HG03442 (cell line): ENCODE results near the gene GJA4.

Experiments used
- ATAC-seq: cut with Tn5 transposase; IDR thresholded peaks from one replicate; pipeline ENCODE4 v1.9.1; 2021; ENCODE audit warnings: mild to moderate bottlenecking, moderate library complexity; ENCODE audit not compliant: unreplicated experiment

Gene GJA4

DNA sequence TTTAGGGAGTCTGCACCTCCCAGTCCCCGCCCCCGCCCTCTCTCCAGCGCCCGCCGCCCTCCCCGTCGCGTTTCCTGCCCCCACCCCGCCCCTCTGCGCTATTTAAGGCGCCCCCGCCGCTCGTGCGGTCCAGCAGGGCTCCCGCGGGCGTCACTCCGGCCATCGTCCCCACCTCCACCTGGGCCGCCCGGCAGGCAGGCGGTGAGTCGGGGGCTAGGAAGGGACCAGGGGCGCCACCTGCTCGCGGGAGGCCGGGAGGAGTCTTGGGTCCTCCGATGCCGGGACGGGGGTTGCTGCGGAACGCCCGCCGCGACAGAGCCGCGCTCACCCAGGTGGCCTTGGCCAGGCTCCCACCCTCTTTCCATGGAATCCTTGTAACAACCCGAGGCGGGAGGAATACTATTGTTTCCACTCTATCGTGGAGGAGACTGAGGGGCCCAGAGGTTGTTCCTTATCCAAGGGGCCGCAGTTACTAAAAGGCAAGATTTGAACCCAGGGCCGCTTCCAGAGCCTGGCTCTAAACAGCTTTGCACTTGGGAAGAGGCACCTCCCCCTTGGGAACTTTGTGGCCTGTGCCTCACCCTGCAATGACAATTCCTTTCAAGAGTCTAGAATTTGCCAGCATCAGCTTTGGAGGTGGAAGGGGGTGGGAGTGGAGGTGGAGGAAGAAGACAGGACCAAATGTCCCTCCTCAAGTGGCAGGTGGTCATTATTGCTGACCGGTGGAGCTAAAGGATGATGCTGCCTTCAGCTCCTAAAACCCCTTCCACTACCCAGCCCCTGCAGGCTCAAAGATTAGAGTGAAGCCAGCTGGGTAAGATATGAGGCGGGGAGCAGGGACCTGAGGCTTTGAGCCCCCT, at the start of gene GJA4:
GJA4 (plus strand) TSS at position 132 of the 860 bp plus-strand sequence. CDS start 1,215 bp downstream, outside the sequence.
- no peak for ATAC-seq

DNA sequence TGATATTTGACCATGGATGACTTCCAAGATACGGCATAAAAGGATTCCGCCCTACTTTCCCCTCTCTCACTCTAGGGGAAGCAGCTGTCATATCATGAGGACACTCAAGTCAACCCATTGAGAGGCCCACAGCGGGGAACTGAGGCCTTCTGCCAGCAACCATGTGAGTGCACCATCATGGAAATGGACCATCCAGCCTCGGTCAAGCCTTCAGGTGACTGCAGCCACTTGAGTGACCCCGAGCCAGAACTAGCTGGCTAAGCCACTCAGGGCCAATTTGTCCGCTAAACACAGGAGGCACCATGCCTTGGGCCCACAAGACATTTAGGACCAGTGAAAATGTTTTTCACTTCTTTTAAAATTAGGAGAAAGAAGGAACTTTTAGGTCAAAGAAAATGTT, 49.0 kb upstream of the GJA4 start:
- no peak for ATAC-seq

DNA sequence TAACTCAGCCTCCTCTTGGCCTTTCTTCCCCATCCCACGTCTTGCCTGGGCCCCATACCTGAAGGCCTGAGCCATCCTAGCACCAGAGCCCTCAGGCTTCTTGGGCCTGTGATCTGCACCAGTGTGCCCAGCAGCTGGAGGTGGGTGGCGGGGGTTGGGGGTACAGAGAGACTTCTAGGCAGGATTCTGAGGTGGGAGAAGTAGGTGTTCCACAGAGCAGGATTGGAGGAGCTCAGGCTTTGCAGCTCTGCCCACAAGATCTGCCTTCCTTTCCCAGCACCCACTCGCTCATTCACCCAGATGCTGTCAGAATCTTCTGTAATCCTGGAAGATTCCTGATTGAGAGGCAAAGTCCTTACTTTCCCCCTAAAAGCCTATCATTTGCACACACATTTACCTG, 47.9 kb upstream of the GJA4 start:
- no peak for ATAC-seq

DNA sequence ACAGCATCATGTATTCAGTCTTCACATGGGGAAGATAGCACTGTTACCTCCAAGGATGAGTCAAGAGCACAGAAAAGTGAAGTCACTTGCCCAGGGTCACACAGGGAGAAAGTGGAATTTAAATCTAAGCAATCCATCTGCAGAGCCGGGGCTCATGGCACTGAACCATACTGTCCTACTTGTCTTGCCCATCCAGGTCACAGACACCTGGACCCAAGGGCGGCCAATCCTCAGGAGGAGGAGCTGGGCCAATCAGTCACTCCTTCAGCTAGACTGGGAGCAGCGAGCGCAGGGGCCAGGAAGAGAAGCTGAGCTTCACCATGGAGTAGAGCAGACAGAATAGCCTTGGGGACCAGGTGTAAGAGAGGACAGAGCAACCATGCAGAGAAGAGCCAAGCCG, 47.1 kb upstream of the GJA4 start:
- no peak for ATAC-seq

DNA sequence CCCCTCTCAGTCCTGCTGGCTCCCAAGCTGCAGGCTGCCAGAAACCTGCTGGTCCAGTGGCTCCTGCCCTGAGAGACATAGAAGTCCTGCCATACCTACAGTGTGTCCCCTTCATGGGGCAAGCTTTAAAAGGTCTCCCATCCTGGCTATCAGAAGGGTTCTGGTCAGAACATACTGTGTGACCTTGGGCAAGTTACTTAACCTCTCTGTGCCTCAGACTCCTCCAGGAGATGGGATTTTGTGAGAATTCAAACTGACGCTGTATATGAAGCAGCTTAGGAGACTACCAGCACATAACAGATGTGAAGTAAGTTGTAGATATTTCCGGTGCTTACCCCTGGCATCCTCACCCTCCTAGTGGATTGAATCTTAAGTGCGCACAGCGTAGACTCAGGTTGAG, 46.7 kb upstream of the GJA4 start:
- no peak for ATAC-seq

DNA sequence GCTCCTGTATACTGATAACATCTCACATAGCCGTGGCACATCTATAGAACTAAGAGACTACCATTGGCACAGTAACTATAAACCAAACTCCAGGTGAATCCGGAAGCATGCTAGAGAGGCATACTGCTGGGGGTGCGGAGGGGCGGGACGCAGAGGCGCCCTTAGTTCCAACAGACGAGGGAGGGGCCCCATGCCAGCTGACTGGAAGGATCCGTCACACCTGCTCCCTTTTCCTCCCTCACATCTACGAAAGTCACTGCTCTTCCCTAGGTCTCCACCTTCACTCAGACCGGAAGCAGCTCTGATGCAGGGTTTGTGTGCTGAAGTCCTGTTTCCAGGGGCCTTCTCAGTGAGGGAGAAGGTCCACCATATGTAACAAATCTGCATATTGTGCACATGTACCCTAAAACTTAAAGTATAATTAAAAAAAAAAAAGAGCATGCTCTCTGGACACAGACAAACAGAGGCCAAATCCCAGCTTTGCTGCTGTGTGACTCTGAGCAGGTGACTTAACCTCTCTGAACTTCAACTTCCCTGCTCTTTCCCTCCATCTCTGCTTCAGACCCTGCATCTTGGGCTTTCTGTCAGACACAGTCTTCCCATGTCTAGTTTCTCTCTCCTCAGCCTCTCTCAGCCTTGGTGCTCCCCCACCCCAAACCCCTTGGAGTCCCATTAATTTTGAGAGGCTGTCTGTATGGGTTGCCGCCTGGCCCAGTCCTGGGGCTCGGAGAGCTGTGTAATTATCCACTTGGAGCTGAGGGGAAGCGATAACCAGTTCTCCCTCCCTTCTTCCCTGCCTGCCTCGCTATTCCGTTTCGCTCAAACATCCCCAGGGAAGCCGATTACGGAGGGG, 45.8 kb upstream of the GJA4 start:
- ATAC-seq: no peak

DNA sequence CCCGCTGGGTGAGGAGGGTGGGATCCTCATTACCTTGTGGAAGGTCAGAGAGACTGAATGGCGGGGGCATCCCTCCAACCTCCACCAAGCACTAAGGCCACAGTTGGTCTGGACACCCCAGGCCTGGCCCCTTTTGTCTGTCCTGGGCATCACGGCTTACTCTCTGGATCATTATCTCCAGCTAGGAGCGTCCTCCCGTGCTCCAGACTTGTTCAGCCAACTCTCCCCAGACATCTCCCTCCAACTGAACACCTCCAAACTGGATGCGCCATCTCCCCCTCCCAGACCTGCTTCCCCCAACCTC, 45.2 kb upstream of the GJA4 start:
- ATAC-seq: no peak

DNA sequence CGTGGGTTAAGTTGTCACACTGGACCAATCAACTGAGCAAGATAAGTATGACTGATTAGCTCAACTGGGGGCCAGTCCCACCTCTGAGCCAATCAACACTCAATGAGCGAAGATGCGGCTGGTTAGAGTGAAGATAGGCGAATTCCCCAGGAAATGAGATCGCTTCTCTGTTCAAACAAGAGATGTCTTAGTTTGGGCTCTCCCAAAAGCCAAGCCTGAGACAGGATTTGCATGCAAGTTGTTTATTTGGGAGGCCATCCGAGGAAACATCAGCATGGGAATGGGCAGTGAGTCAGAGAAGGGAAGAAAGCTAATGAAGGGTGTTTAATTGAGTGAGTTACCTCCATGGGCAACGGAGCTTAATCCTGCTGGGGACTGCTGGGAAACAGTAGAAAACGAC, 42.8 kb upstream of the GJA4 start:
- no peak for ATAC-seq

DNA sequence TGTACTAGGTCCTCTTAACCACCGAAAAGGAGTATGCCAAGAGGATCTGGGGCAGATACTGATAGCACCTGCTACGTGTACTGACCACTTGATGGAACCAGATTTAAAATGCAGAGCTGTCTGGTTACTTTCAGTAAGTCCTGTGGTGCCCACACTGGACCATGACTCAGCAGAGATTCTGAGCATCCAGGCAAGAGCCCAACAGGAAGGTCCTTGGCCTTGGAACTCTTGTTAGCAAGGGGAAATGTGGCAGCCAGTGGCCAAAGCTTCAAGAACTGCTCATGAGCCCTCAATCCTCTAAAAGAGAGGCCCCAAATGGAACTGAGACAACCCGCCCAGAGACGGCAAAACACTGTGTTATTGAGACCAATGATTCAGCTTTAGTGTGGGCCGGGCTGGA, 42.2 kb upstream of the GJA4 start:
- no peak for ATAC-seq

DNA sequence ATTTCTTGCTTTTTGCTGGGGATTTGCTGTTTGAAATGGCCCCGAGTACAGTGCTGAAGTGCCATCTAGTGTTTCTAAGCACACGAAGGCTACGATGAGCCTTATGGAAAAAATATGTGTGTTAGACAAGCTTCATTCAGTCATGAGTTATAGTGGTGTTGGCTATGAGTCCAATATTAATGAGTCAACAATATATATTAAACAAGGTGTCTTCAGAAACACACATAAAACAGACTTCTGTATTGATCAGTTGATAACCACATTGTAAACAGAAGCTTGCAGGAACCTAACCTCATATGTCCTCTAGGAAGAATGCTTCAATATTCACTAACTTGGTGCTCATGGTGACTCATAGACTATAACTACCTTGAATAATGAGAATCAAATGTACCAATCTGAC, 39.6 kb upstream of the GJA4 start:
- ATAC-seq: no peak

DNA sequence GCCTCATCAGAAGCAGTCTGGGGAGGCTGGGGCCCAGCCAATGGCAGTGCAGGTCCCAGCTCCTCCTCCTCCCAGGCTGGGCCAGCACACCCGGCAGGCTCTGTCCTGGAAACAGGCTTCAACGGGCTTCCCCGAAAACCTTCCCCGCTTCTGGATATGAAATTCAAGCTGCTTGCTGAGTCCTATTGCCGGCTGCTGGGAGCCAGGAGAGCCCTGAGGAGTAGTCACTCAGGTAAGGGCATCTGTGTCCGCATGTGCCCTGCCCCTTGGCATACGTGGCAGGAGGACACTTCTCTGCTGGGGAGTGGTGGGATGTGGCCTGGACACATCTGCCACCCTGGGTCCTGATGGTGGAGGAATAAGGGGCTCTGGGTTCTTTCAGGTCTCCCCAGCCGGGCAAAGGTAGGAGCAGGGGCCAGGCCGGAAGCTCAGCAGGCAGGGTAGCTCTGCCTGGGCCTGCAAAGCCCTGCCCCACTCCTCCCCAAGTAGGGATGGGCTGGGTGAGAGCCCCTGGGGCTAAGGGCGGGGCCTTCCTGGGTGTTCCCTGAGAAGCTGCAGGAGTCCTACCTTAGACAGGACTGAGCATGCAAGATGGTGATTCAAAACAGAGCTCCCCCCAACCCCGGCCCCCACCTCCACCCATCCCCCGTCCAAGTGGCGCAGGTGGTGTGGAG, 37.7 kb upstream of the GJA4 start, which contains the start of gene GJB5:
GJB5 (plus strand) TSS at position 84 of the 674 bp plus-strand sequence. CDS start 2,284 bp downstream, outside the sequence.
- ATAC-seq: no peak

DNA sequence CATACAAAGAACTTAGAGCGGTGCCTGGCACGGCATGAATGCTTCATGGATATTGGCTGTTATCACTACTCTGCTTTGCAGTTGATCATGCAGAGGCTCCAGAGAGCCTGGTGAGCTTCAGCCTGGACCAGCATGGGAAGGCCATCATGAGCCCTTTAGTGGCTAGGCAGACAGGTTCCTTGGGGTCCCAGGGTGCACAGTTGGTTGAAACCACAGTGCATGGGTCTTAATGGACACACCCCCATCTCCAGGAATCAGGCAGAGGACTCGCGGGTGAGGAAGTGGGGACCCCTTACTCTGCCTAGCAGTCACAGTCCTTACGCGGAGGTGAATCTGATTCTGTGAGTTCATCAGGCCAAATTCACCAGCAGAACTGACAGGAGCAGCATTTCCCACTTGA, 36.8 kb upstream of the GJA4 start:
- no peak for ATAC-seq

DNA sequence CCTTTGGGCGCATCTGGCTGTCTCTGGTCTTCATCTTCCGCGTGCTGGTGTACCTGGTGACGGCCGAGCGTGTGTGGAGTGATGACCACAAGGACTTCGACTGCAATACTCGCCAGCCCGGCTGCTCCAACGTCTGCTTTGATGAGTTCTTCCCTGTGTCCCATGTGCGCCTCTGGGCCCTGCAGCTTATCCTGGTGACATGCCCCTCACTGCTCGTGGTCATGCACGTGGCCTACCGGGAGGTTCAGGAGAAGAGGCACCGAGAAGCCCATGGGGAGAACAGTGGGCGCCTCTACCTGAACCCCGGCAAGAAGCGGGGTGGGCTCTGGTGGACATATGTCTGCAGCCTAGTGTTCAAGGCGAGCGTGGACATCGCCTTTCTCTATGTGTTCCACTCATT, 35.4 kb upstream of the GJA4 start:
- no peak for ATAC-seq

DNA sequence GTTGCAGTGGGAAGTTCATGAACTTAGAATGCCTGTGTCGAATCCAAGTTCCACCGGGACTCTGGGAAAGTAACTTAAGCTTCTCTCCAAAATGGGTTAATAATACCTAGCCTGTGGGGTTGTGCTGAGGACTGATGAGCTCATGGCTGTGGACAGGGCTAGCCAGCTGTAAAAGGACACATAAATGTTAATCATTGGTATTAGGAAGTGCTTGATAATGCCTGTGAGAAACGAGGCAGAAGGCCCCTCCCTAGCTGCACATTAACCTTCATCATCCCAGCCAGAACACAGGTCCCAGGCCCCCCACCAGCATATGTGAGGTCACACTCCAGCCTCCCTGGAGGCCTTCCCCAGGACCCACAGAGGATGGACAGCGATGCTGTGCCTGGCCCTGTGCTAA, 34.0 kb upstream of the GJA4 start:
- ATAC-seq: no peak

DNA sequence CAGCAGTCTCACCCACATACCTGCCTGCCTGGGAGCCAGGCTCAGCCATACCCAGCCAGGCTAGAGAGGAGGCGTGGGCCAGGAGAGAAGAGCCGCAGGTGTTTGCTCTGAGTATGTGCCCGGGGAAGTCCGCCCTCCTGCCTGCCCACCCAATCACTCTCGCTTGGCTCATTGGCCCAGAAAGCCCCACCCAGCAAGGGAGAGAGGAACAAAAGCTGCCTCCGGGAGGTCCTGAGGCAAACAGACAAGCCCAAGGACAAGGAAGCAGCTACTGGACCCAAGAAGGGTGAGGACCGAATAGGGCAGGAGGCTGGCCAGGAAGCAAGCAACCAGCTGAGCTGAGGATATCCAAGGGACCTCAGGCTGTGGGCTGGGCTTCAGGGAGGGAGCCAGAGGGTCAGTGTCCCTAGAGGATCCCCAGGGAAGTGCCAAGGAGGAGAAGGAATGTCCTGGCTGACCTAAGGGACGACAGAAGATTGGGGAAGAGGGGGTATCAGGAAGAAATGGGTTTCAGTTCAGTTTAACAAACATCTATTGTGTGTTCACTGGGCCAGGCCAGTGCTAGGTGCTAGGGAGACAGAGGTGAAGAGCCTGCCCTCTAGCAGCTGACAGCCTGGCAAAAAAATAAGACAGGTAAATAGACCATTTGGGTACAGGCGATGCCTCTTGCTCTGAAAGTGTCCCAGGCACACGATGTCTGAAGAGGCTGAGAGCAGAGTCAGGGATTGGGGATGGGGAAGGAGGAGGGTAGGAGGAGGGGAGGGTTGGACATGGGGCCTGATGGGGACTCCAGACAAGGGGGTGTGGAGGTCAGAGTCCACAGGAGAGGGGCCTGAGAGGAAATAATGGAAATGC, 33.1 kb upstream of the GJA4 start, which contains the start of gene GJB4:
GJB4 (plus strand) TSS at position 238 of the 855 bp plus-strand sequence. CDS start 1,515 bp downstream, outside the sequence.
- no peak for ATAC-seq

DNA sequence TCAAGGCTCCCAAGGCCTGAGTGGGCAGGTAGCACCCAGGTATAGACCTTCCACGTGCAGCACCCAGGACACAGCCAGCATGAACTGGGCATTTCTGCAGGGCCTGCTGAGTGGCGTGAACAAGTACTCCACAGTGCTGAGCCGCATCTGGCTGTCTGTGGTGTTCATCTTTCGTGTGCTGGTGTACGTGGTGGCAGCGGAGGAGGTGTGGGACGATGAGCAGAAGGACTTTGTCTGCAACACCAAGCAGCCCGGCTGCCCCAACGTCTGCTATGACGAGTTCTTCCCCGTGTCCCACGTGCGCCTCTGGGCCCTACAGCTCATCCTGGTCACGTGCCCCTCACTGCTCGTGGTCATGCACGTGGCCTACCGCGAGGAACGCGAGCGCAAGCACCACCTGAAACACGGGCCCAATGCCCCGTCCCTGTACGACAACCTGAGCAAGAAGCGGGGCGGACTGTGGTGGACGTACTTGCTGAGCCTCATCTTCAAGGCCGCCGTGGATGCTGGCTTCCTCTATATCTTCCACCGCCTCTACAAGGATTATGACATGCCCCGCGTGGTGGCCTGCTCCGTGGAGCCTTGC, 31.5 kb upstream of the GJA4 start:
- no peak for ATAC-seq

DNA sequence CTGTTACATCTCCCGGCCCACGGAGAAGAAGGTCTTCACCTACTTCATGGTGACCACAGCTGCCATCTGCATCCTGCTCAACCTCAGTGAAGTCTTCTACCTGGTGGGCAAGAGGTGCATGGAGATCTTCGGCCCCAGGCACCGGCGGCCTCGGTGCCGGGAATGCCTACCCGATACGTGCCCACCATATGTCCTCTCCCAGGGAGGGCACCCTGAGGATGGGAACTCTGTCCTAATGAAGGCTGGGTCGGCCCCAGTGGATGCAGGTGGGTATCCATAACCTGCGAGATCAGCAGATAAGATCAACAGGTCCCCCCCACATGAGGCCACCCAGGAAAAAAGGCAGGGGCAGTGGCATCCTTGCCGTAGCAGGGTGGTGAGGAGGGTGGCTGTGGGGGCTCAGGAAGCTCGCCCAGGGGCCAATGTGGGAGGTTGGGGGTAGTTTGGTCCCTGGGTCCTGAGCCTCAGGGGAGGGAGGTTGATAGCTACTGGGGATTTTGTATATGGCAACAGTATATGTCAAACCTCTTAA, 31.0 kb upstream of the GJA4 start:
- no peak for ATAC-seq

DNA sequence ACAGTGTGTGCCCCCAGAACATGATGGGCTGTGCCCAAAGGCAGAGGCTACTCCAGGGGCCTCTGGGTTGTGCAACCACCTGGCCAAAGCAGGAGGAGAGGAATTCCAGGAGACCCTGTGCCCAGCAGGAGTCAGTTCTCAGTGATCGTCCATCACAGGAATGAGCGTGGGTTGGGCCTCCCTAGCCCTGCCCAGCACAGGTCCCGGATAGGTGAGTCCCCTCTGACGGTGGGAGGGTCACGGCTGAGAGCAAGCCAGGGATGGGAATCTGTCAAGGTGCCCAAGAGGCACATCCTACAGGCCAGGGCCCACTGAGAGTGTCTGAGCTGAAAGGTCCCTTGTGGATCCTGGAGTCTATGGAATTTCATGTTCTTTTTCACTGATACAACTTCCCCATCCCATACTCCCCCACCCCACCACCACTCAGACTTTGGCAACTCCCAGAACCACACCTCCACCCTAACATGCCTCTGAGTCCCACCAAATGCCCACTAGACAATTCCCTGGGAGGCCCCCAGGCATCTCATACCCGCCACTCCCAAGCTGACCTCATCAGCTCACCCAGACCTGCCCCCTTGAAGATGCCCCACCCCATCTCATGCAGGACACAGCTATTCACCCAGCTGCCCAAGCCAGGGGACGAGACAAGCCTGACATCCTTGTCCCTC, 30.2 kb upstream of the GJA4 start:
- no peak for ATAC-seq

DNA sequence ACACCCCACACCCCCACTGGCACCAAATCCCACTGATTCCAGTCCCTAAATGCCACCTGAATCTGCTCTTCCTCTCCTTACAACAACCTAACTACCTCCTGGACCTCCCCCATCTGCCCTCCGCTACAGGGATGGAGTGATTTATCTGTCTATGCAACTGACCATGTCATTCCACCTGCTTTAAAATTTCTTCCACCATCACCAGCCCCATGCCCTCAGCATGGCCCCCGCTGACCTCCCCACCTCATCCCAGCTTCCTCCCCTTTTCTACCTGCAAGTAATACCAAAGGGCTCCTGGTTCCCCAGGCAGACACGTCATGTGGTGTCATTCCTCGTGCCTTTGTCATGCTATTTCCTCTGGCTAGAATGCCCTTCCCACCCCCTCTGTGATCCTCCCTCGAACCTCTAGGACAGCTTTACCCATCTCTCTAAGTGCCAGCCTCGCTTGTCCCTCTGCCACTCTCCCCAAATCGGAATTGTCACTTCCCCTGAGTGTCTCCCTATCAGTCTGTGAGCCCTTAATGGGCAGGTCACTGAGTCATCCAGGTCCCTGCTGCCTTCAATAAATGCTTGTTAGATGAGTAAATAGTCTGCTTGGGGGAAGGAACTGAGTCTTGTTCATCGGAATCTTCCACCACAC, 29.5 kb upstream of the GJA4 start:
- no peak for ATAC-seq
